ENCODE measurements around the gene PRKCH. TPM values are rescaled to one million over a fixed set of nuclear protein-coding genes. Genes with fewer than 3 reads are reported as not detected.

PRKCH gene
- total and polyA plus RNA-seq, 2 donors (not counting 3 experiments of a cell fraction or from before 2014, with no cell fraction given): 97.7 to 103 TPM

DNA sequence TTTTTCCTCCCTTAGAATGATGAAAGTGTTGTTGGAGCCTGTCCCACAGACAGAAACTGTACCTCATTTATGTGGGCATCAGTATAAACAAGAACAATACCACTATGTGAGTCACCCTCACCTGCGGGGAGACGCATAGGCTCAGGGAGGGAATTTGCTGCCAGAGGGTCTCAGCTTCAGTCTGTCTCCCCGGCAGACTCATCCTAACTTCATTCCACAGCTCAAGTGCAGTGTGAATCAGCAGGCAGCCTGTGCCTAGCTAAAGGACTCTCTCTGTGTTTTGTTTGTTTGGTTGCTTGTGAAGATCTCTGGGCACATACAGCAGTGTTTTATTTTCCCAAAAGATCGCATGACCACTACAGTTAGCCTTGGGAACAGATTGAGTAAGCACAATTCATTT, 98.9 kb downstream of the PRKCH start:
- intact Hi-C loops (cut with micrococcal nuclease) (loop anchor here (1.0 kb wide), 1 partner anchor 36 kb away; no protein-coding TSS in a partner anchor), dilution Hi-C loops (cut with MboI; ENCODE audit: extremely low pct_ligation_motif_present, low sequenced_read_pairs) (no loop called here)
- Histone ChIP-seq H3K27ac (ENCODE audit: insufficient read depth, low read depth, low read length) (no peak overlapping the region), H3K9ac (replicated peaks; ENCODE audit: extremely low read depth, insufficient read depth, low read length) (no peak overlapping the region), H3K79me2 (ENCODE audit: control insufficient read depth, insufficient read depth, low read length) (peaks cover 66% of the 10 kb centered on the region), H3K4me3 (replicated peaks in 1 of 3; ENCODE audit: insufficient read depth in 1 of 3, low read depth in 1 of 3, low read length in 3 of 3) (no peak overlapping the region), H2AFZ (ENCODE audit: low read depth, low read length) (no peak overlapping the region), H3K36me3 (ENCODE audit: control insufficient read depth in 2 of 2, extremely low read depth in 1 of 2, insufficient read depth in 2 of 2, low read length in 2 of 2) (no peaks in the 10 kb centered on the region), H3K9me3 (replicated peaks; ENCODE audit: control insufficient read depth, insufficient read depth, low read length) (no peaks in the 10 kb centered on the region), H3K4me2 (ENCODE audit: insufficient read depth, low read length) (no peak overlapping the region), H3K9me1 (replicated peaks; ENCODE audit: control insufficient read depth, extremely low read depth, insufficient read depth, low read length) (no peaks in the 10 kb centered on the region), H3K27me3 (ENCODE audit: control insufficient read depth in 2 of 2, insufficient read depth in 2 of 2, low read length in 2 of 2) (no peaks in the 10 kb centered on the region), H4K20me1 (replicated peaks; ENCODE audit: control insufficient read depth, extremely low read depth, insufficient read depth, low read length) (no peaks in the 10 kb centered on the region), H3K4me1 (ENCODE audit: control insufficient read depth, extremely low read depth, insufficient read depth, low read length) (peaks cover 46% of the 10 kb centered on the region)
- no TSS peak for BruUV-seq (replicated peaks)
- no peak for TF ChIP-seq POLR2A (IDR thresholded peaks at IDR 0.05; ENCODE audit: low read depth, low read length)
- TF ChIP-seq FOS (IDR thresholded peaks at IDR 0.05; ENCODE audit: borderline replicate concordance, insufficient read depth, low read length): peak; percentile 15
- TF ChIP-seq, protein P1, sequence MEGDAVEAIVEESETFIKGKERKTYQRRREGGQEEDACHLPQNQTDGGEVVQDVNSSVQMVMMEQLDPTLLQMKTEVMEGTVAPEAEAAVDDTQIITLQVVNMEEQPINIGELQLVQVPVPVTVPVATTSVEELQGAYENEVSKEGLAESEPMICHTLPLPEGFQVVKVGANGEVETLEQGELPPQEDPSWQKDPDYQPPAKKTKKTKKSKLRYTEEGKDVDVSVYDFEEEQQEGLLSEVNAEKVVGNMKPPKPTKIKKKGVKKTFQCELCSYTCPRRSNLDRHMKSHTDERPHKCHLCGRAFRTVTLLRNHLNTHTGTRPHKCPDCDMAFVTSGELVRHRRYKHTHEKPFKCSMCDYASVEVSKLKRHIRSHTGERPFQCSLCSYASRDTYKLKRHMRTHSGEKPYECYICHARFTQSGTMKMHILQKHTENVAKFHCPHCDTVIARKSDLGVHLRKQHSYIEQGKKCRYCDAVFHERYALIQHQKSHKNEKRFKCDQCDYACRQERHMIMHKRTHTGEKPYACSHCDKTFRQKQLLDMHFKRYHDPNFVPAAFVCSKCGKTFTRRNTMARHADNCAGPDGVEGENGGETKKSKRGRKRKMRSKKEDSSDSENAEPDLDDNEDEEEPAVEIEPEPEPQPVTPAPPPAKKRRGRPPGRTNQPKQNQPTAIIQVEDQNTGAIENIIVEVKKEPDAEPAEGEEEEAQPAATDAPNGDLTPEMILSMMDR (IDR thresholded peaks at IDR 0.05; ENCODE audit: extremely low read depth in 1 of 2, insufficient read depth in 1 of 2, low read depth in 1 of 2, low read length in 2 of 2): no peak
- no peak for TF ChIP-seq MAX (IDR thresholded peaks at IDR 0.05; ENCODE audit: insufficient read depth, insufficient read length)
- TF ChIP-seq GATA2 (IDR thresholded peaks at IDR 0.05; ENCODE audit: insufficient read depth, insufficient read length, low read depth, low read length): no peak
- no peak for TF ChIP-seq MYC (IDR thresholded peaks at IDR 0.05; ENCODE audit: low read depth, low read length)
- no peak for TF ChIP-seq EZH2 (IDR thresholded peaks at IDR 0.05; ENCODE audit: borderline replicate concordance, low read depth, low read length, severe bottlenecking)
- DNase-seq (ENCODE audit: low read depth, low spot score): peak; percentile 43
- ChIA-PET POLR2A (no interaction called here), CTCF (interaction anchor here (0.7 to 3.5 kb wide), 8 partner anchors 9 to 112 kb away, joined by 3 to 21 read pairs (median 4); partner anchors contain the start of gene PRKCH)
- FAIRE-seq: peak; percentile 72
